Effector CD8-positive, alpha-beta T cell (primary cell): ENCODE data around the gene BRAP.
A peak's percentile ranks its signal among the peaks of the same experiment; 100 is the strongest.
"Not testable (repeated sequence)": the region's sequence is repeated elsewhere in the genome, so short reads cannot be mapped to it uniquely, and the experiment has no call there.

Experiments used
- DNase-seq: peaks from one replicate; lab custom pipeline; 2025; lab: John Stamatoyannopoulos, UW

Gene BRAP

GRCh38 chr12:111606767-111607230 is 79.0 kb downstream of the BRAP start:
- DNase-seq: no peak

GRCh38 chr12:111605911-111606766 is 79.6 kb downstream of the BRAP start:
- no peak for DNase-seq

- not testable (repeated sequence) for DNase-seq
Measured at GRCh38 chr12:111602857-111603256, 82.9 kb downstream of the BRAP start.

GRCh38 chr12:111602348-111602747 is 83.4 kb downstream of the BRAP start:
- DNase-seq: no peak

GRCh38 chr12:111600986-111601385 is 84.8 kb downstream of the BRAP start:
- DNase-seq: not testable (repeated sequence)

GRCh38 chr12:111600205-111600642 is 85.5 kb downstream of the BRAP start:
- DNase-seq: no peak

- peak; percentile 84 for DNase-seq
Measured at GRCh38 chr12:111599453-111600204, 86.1 kb downstream of the BRAP start.

GRCh38 chr12:111598637-111599452 is 86.9 kb downstream of the BRAP start, which contains the start of gene ATXN2:
TSS of gene ATXN2 (minus strand) at chr12:111599315. CDS start at chr12:111599034, 281 bp downstream.
- peak; percentile 60 for DNase-seq

GRCh38 chr12:111597831-111598636 is 87.7 kb downstream of the BRAP start:
- DNase-seq: peak; percentile 5

GRCh38 chr12:111596985-111597830 is 88.5 kb downstream of the BRAP start:
- no peak for DNase-seq

- DNase-seq: not testable (repeated sequence)
Measured at GRCh38 chr12:111595341-111595835, 90.4 kb downstream of the BRAP start.
